ENCODE data around the gene CENPV. TPM values are rescaled to one million over a fixed set of nuclear protein-coding genes. Genes with fewer than 3 reads are reported as not detected.

Gene CENPV
- total and polyA plus RNA-seq, 2 experiments from 2014 or later, result 40.4 to 52.4 TPM

- Histone ChIP-seq H3K79me2 (peaks cover 35% of the 10 kb centered on the region), H2AFZ (no peak overlapping the region), H3K4me2 (peak overlapping the region; percentile 71), H3K27me3 (no peaks in the 10 kb centered on the region), H3K9me2 (replicated peaks; ENCODE audit: insufficient read depth) (no peaks in the 10 kb centered on the region), H3K27ac (no peak overlapping the region), H3K4me3 (no peak overlapping the region), H3K9me3 (ENCODE audit: low read depth) (no peaks in the 10 kb centered on the region), H3K36me3 (replicated peaks; ENCODE audit: insufficient read depth, low read depth) (peaks cover 8% of the 10 kb centered on the region), H3K4me1 (ENCODE audit: insufficient read depth) (peaks cover 13% of the 10 kb centered on the region), H4K20me1 (ENCODE audit: insufficient read depth, poor library complexity, severe bottlenecking) (peaks cover 30% of the 10 kb centered on the region)
- WGBS (ENCODE audit: low lambda C conversion rate, missing lambda C conversion rate), result 83% methylated on average over 4 of the region's 4 CpGs
- DNase-seq (ENCODE audit: low spot score), result no peak
- TF ChIP-seq EZH2phosphoT487 (IDR thresholded peaks at IDR 0.05; ENCODE audit: low read depth, severe bottlenecking, unreplicated experiment) (no peak), CTCF (IDR thresholded peaks at IDR 0.05; ENCODE audit: poor library complexity) (no peak), EZH2 (IDR thresholded peaks at IDR 0.05; ENCODE audit: borderline replicate concordance) (no peak)
These were observed 29.9 kb upstream of the CENPV start for GRCh38 chr17:16383216-16383615.

- no peak for DNase-seq (ENCODE audit: low spot score)
- H3K9me2 ChIP-seq (replicated peaks; ENCODE audit: insufficient read depth), result no peaks in the 10 kb centered on the region
- no peaks in the 10 kb centered on the region for H3K27me3 ChIP-seq
- H2AFZ ChIP-seq, result peak overlapping the region; percentile 83
- H3K4me1 ChIP-seq (ENCODE audit: insufficient read depth), result peaks cover 13% of the 10 kb centered on the region
- H3K79me2 ChIP-seq, result peaks cover 35% of the 10 kb centered on the region
- H4K20me1 ChIP-seq (ENCODE audit: insufficient read depth, poor library complexity, severe bottlenecking), result peaks cover 30% of the 10 kb centered on the region
- H3K36me3 ChIP-seq (replicated peaks; ENCODE audit: insufficient read depth, low read depth), result peaks cover 8% of the 10 kb centered on the region
- H3K4me3 ChIP-seq, result peak overlapping the region; percentile 55
- peak overlapping the region; percentile 71 for H3K4me2 ChIP-seq
- no peaks in the 10 kb centered on the region for H3K9me3 ChIP-seq (ENCODE audit: low read depth)
- WGBS (ENCODE audit: low lambda C conversion rate, missing lambda C conversion rate), result 6% methylated on average over 14 of the region's 14 CpGs
- peak overlapping the region; percentile 99 for H3K27ac ChIP-seq
- TF ChIP-seq EZH2phosphoT487 (IDR thresholded peaks at IDR 0.05; ENCODE audit: low read depth, severe bottlenecking, unreplicated experiment), result no peak
These were observed 28.2 kb upstream of the CENPV start for GRCh38 chr17:16381496-16381820.

GRCh38 chr17:16380640-16381495 lies 27.6 kb upstream of the CENPV start, which contains the start of gene UBB:
Gene UBB, plus strand, starts transcription at chr17:16381091. Its CDS starts 817 bp downstream, at chr17:16381908.
- WGBS (ENCODE audit: low lambda C conversion rate, missing lambda C conversion rate), result 3% methylated on average over 48 of the region's 67 CpGs
- Histone ChIP-seq H3K4me2 (peak within 1 kb of the TSS; percentile 71), H3K79me2 (peaks cover 35% of the 10 kb centered on the region), H4K20me1 (ENCODE audit: insufficient read depth, poor library complexity, severe bottlenecking) (peaks cover 30% of the 10 kb centered on the region), H3K9me3 (ENCODE audit: low read depth) (no peaks in the 10 kb centered on the region), H3K36me3 (replicated peaks; ENCODE audit: insufficient read depth, low read depth) (peaks cover 8% of the 10 kb centered on the region), H3K9me2 (replicated peaks; ENCODE audit: insufficient read depth) (no peaks in the 10 kb centered on the region), H3K27ac (peak within 1 kb of the TSS; percentile 99), H2AFZ (peak within 1 kb of the TSS; percentile 83), H3K4me3 (peak within 1 kb of the TSS; percentile 55), H3K4me1 (ENCODE audit: insufficient read depth) (peaks cover 13% of the 10 kb centered on the region), H3K27me3 (no peaks in the 10 kb centered on the region)
- DNase-seq (ENCODE audit: low spot score), result peak; percentile 97
- TF ChIP-seq EZH2phosphoT487 (IDR thresholded peaks at IDR 0.05; ENCODE audit: low read depth, severe bottlenecking, unreplicated experiment) (no peak), CTCF (IDR thresholded peaks at IDR 0.05; ENCODE audit: poor library complexity) (no peak), EZH2 (IDR thresholded peaks at IDR 0.05; ENCODE audit: borderline replicate concordance) (no peak)

GRCh38 chr17:16379654-16380053 lies 26.4 kb upstream of the CENPV start:
- Histone ChIP-seq H3K4me1 (ENCODE audit: insufficient read depth) (peaks cover 13% of the 10 kb centered on the region), H3K79me2 (peaks cover 33% of the 10 kb centered on the region), H3K4me2 (no peak overlapping the region), H3K9me3 (ENCODE audit: low read depth) (no peaks in the 10 kb centered on the region), H3K9me2 (replicated peaks; ENCODE audit: insufficient read depth) (no peaks in the 10 kb centered on the region), H3K27me3 (no peaks in the 10 kb centered on the region), H4K20me1 (ENCODE audit: insufficient read depth, poor library complexity, severe bottlenecking) (peaks cover 30% of the 10 kb centered on the region), H3K27ac (no peak overlapping the region), H3K36me3 (replicated peaks; ENCODE audit: insufficient read depth, low read depth) (peaks cover 8% of the 10 kb centered on the region), H3K4me3 (no peak overlapping the region), H2AFZ (no peak overlapping the region)
- 96% methylated on average over 8 of the region's 8 CpGs for WGBS (ENCODE audit: low lambda C conversion rate, missing lambda C conversion rate)
- no peak for DNase-seq (ENCODE audit: low spot score)
- no peak for TF ChIP-seq CTCF (IDR thresholded peaks at IDR 0.05; ENCODE audit: poor library complexity)
- TF ChIP-seq EZH2phosphoT487 (IDR thresholded peaks at IDR 0.05; ENCODE audit: low read depth, severe bottlenecking, unreplicated experiment), result no peak
- TF ChIP-seq EZH2 (IDR thresholded peaks at IDR 0.05; ENCODE audit: borderline replicate concordance), result no peak
